Hepatocyte (in vitro differentiated cells): ENCODE data around the gene OPN3. TPM values are rescaled to one million over a fixed set of nuclear protein-coding genes. Genes with fewer than 3 reads are reported as not detected.

Source experiments
- DNase-seq: peaks from one replicate; pipeline ENCODE4 v3.0.0-alpha.2; 2016; ENCODE audit warnings: low spot score
- H2AFZ ChIP-seq: fragments of 200-600 bp; sonication (generic); 2 replicates; pipeline ENCODE4 v1.6.0; 2016; ENCODE audit warnings: antibody characterized with exemption, mild to moderate bottlenecking
- H3K27ac ChIP-seq: fragments of 200-600 bp; sonication (generic); 2 replicates; pipeline ENCODE4 v1.5.1; 2016; ENCODE audit warnings: mild to moderate bottlenecking
- H3K27me3 ChIP-seq: fragments of 200-600 bp; sonication (generic); 2 replicates; pipeline ENCODE4 v1.6.1; 2016
- H3K36me3 ChIP-seq: fragments of 200-600 bp; sonication (generic); replicated peaks from 2 replicates; pipeline ENCODE4 v1.5.1; 2016; ENCODE audit warnings: low read depth; ENCODE audit not compliant: insufficient read depth
- H3K4me1 ChIP-seq: fragments of 200-600 bp; sonication (generic); 2 replicates; pipeline ENCODE4 v1.5.1; 2016; ENCODE audit warnings: mild to moderate bottlenecking, moderate library complexity; ENCODE audit not compliant: insufficient read depth
- H3K4me2 ChIP-seq: fragments of 200-600 bp; sonication (generic); 2 replicates; pipeline ENCODE4 v1.6.0; 2016
- H3K4me3 ChIP-seq: fragments of 200-600 bp; sonication (generic); 2 replicates; pipeline ENCODE4 v1.5.1; 2016; ENCODE audit warnings: mild to moderate bottlenecking
- H3K79me2 ChIP-seq: fragments of 200-600 bp; sonication (generic); 2 replicates; pipeline ENCODE4 v1.6.0; 2017; ENCODE audit warnings: mild to moderate bottlenecking
- H3K9me2 ChIP-seq: fragments of 200-600 bp; sonication (generic); replicated peaks from 2 replicates; pipeline ENCODE4 v1.6.0; 2017; ENCODE audit warnings: mild to moderate bottlenecking; ENCODE audit not compliant: insufficient read depth
- H3K9me3 ChIP-seq: fragments of 200-600 bp; sonication (generic); 2 replicates; pipeline ENCODE4 v1.5.1; 2016; ENCODE audit warnings: low read depth, mild to moderate bottlenecking
- H4K20me1 ChIP-seq: fragments of 200-600 bp; sonication (generic); 2 replicates; pipeline ENCODE4 v1.6.0; 2016; ENCODE audit warnings: mild to moderate bottlenecking; ENCODE audit not compliant: insufficient read depth, poor library complexity, severe bottlenecking
- EZH2 ChIP-seq: fragments of 200-600 bp; sonication (generic); IDR thresholded peaks from 2 replicates; pipeline ENCODE4 v1.6.1; 2016; ENCODE audit warnings: antibody characterized with exemption, mild to moderate bottlenecking, borderline replicate concordance
- EZH2phosphoT487 ChIP-seq: fragments of 200-600 bp; sonication (generic); IDR thresholded peaks from one replicate; pipeline ENCODE4 v1.6.1; 2018; ENCODE audit warnings: antibody characterized with exemption, mild to moderate bottlenecking, low read depth, moderate library complexity; ENCODE audit not compliant: unreplicated experiment, severe bottlenecking
- WGBS: methylation state at CpG from one replicate; pipeline ENCODE4 v1.1.6; 2016; ENCODE audit warnings: low lambda C conversion rate; ENCODE audit errors: missing lambda C conversion rate; 5-methylcytosine and 5-hydroxymethylcytosine counted together
- polyA plus RNA-seq: library from polyadenylated mRNA; unstranded; fragments of >200 nt; fragmentation: Nextera tagmentation; extraction: Ambion mirVana; gene quantifications from 2 replicates; pipeline ENCODE4 v1.2.1, GENCODE V29; 2016
- total RNA-seq: library from RNA; depleted of rRNA; stranded (reverse); fragments of >200 nt; gene quantifications from 2 replicates; pipeline ENCODE4 v1.2.3, GENCODE V29; 2014
- TF ChIP-seq, protein P1 (sequence below): fragments of 200-600 bp; sonication (generic); IDR thresholded peaks from 2 replicates; pipeline ENCODE4 v1.5.1; 2016; ENCODE audit warnings: antibody characterized with exemption, mild to moderate bottlenecking; ENCODE audit not compliant: poor library complexity

The OPN3 gene
- total and polyA plus RNA-seq, 2 experiments from 2014 or later: 40.0 to 75.8 TPM

DNA sequence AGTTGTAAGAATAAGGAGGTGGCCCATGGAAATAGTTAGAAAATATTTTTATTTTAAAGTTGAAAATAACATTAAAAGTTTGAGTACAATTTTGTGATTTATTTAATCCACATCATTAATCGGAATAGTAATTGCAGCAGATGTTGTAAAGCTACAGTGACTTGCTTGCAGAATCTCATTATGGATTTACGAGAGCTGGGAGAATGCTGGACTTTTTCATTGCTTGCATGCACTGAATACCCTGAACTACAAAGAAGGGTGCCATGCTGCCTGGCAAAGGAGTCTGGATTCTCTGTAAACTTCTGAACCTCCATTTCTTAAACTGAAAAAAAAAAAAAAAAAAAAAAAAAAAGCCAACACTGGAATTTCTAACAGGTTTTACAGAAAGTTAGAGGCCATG lies 38.4 kb upstream of the OPN3 start:
- H3K36me3 ChIP-seq: no peaks in the 10 kb centered on the region
- no peak for DNase-seq
- no peak overlapping the region for H3K4me2 ChIP-seq
- no peaks in the 10 kb centered on the region for H3K9me2 ChIP-seq
- H2AFZ ChIP-seq: no peak overlapping the region
- H3K4me1 ChIP-seq: no peaks in the 10 kb centered on the region
- TF ChIP-seq EZH2 (no peak), EZH2phosphoT487 (no peak)
- TF ChIP-seq, protein P1, sequence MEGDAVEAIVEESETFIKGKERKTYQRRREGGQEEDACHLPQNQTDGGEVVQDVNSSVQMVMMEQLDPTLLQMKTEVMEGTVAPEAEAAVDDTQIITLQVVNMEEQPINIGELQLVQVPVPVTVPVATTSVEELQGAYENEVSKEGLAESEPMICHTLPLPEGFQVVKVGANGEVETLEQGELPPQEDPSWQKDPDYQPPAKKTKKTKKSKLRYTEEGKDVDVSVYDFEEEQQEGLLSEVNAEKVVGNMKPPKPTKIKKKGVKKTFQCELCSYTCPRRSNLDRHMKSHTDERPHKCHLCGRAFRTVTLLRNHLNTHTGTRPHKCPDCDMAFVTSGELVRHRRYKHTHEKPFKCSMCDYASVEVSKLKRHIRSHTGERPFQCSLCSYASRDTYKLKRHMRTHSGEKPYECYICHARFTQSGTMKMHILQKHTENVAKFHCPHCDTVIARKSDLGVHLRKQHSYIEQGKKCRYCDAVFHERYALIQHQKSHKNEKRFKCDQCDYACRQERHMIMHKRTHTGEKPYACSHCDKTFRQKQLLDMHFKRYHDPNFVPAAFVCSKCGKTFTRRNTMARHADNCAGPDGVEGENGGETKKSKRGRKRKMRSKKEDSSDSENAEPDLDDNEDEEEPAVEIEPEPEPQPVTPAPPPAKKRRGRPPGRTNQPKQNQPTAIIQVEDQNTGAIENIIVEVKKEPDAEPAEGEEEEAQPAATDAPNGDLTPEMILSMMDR: no peak
- no peaks in the 10 kb centered on the region for H3K9me3 ChIP-seq
- 56% methylated on average over 2 of the region's 2 CpGs for WGBS
- no peak overlapping the region for H3K4me3 ChIP-seq
- H3K27me3 ChIP-seq: no peaks in the 10 kb centered on the region
- H3K79me2 ChIP-seq: no peaks in the 10 kb centered on the region
- H3K27ac ChIP-seq: no peak overlapping the region
- H4K20me1 ChIP-seq: no peaks in the 10 kb centered on the region

DNA sequence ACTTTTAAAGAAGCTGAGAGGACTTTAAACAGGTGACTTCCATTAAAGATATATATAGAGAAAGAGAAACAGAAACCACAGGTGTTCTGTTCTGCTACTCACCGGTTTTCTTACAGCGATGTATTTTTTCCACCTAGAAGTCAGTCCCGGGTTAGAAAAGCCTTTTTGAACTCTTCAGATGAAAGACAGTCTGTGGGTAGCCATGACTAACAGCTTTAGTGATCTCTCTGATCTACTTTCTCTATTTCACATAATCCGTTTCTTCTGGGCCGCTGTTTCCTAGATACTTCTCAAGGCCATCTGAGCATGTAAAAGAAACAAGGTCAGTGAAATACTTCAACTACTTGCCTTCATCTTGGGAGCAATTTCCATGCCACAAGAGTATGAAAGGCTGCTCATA lies 37.0 kb upstream of the OPN3 start:
- H3K4me2 ChIP-seq: no peak overlapping the region
- H3K9me3 ChIP-seq: no peaks in the 10 kb centered on the region
- DNase-seq: no peak
- no peak overlapping the region for H3K27ac ChIP-seq
- H3K4me1 ChIP-seq: no peaks in the 10 kb centered on the region
- TF ChIP-seq EZH2phosphoT487 (no peak), EZH2 (no peak)
- TF ChIP-seq, protein P1: no peak
- H3K27me3 ChIP-seq: no peaks in the 10 kb centered on the region
- H3K79me2 ChIP-seq: no peaks in the 10 kb centered on the region
- H4K20me1 ChIP-seq: no peaks in the 10 kb centered on the region
- no peak overlapping the region for H3K4me3 ChIP-seq
- 69% methylated on average over 5 of the region's 5 CpGs for WGBS
- H3K36me3 ChIP-seq: no peaks in the 10 kb centered on the region
- no peaks in the 10 kb centered on the region for H3K9me2 ChIP-seq
- no peak overlapping the region for H2AFZ ChIP-seq

DNA sequence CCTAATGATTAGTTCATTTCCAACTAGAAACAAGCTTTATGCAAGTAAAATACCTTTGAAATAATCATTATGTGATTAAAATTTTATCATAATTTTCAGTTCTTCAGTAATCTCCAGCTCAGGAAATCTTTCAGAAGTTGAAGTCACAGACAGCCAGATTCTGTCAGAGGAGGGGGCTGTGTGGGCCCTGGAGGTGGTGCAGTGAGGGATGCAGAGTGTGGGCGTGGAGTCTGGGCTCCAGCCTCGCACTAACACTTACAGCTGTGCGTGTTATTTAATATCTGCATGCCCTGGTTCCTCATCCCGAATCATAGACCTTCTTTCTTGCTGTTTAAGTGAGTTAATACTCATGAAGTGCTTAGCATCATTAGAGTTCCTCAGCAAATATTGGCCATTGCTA lies 35.8 kb upstream of the OPN3 start:
- H3K27me3 ChIP-seq: no peaks in the 10 kb centered on the region
- H3K4me2 ChIP-seq: no peak overlapping the region
- 77% methylated on average over 4 of the region's 4 CpGs for WGBS
- H4K20me1 ChIP-seq: no peaks in the 10 kb centered on the region
- H3K36me3 ChIP-seq: no peaks in the 10 kb centered on the region
- H3K9me3 ChIP-seq: no peaks in the 10 kb centered on the region
- H3K27ac ChIP-seq: no peak overlapping the region
- no peak overlapping the region for H2AFZ ChIP-seq
- no peaks in the 10 kb centered on the region for H3K4me1 ChIP-seq
- no peaks in the 10 kb centered on the region for H3K9me2 ChIP-seq
- TF ChIP-seq EZH2: no peak
- no peak for TF ChIP-seq EZH2phosphoT487
- TF ChIP-seq, protein P1: no peak
- H3K4me3 ChIP-seq: no peak overlapping the region
- H3K79me2 ChIP-seq: no peaks in the 10 kb centered on the region
- no peak for DNase-seq

DNA sequence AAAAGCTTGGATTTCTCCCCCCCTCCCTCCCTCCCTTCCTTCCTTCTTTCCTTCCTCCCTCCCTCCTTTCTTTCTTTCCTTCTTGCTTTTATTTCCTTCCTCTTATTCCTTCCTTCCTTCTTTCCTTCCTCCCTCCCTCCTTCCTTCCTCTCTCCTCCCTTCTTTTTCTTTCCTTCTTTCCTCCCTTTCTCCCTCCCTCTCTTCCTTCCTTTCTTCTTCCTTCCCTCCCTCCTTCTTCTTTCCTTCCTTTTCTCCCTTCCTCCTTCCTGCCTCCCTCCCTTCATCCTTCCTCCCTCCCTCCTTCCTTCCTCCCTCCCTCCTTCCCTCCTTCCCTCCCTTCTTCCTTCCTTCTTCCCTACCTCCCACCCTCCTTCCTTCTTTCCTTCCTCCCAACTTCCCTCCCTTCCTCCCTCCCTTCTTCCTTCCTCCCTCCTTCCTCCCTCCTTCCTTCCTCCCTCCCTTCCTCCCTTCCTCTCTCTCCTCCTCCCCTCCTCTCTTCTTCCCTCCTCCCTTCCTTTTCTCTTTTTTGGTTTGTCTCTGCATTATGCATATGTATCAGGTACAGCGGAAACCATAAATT lies 34.7 kb upstream of the OPN3 start:
- no peaks in the 10 kb centered on the region for H3K9me2 ChIP-seq
- no peak overlapping the region for H3K4me3 ChIP-seq
- no peak for DNase-seq
- no peaks in the 10 kb centered on the region for H3K4me1 ChIP-seq
- TF ChIP-seq, protein P1: no peak
- TF ChIP-seq EZH2: no peak
- TF ChIP-seq EZH2phosphoT487: no peak
- H3K79me2 ChIP-seq: no peaks in the 10 kb centered on the region
- no peak overlapping the region for H3K4me2 ChIP-seq
- H2AFZ ChIP-seq: no peak overlapping the region
- H3K27me3 ChIP-seq: no peaks in the 10 kb centered on the region
- no peak overlapping the region for H3K27ac ChIP-seq
- H3K36me3 ChIP-seq: no peaks in the 10 kb centered on the region
- 100% methylated on average over 1 of the region's 1 CpG for WGBS
- H3K9me3 ChIP-seq: no peaks in the 10 kb centered on the region
- H4K20me1 ChIP-seq: no peaks in the 10 kb centered on the region
